Measurements from ENCODE around the gene ME1. TPM values are rescaled to one million over a fixed set of nuclear protein-coding genes. Genes with fewer than 3 reads are reported as not detected.

The ME1 gene
- polyA plus RNA-seq, 2 of the 4 experiments (the other 2 are of a cell fraction), result 59.1 to 60.6 TPM

DNA sequence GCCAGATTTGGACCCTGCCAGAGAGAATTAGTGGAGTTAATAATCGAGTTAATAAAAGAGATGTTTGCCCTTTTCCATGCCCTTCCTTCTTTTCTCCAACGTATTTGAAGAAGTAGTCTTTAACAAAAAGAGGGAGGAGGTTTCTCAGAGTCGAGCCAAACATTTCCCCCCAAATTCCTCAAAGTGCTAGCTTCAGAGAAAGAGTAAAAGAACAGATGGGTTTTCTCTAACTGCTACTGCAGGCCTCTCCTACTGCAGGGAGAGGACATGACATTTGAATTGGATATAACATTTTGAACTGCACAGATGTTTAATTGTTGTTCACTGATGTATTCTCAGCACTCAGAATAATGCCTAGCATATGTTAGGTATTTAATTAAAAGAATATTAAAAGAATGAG lies 212.2 kb downstream of the ME1 start:
- FAIRE-seq (no peak), ATAC-seq (no peak), DNase-seq (ENCODE audit: low read depth in 1 of 2, low spot score in 1 of 2) (no peak)
- Histone ChIP-seq H3K27ac (no peak overlapping the region), H3K4me2 (no peak overlapping the region), H3K4me1 (no peaks in the 10 kb centered on the region), H3K9me3 (no peaks in the 10 kb centered on the region), H3K4me3 (no peak overlapping the region)
- 85% methylated on average over 3 of the region's 3 CpGs for WGBS (ENCODE audit: missing lambda C conversion rate)
- POLR2A ChIA-PET, result no interaction called here
- CTCF ChIA-PET, result interaction anchor here (1.4 to 6.1 kb wide), 3 partner anchors 152 to 294 kb away, joined by 3 to 92 read pairs (median 16); partner anchors contain the start of genes DOP1A, PRSS35 and UBE3D
- no peak for TF ChIP-seq ZNF302 (CRISPR knock-in tag; IDR thresholded peaks at IDR 0.05)
- no peak for TF ChIP-seq MAZ (IDR thresholded peaks at IDR 0.05; ENCODE audit: borderline replicate concordance, low read depth, low read length)
- no peak for TF ChIP-seq NR3C1 (IDR thresholded peaks at IDR 0.05)
- no peak for TF ChIP-seq FOSL2 (IDR thresholded peaks at IDR 0.05)
- no peak for TF ChIP-seq FOSL2 (CRISPR knock-in tag; IDR thresholded peaks at IDR 0.05)
- TF ChIP-seq TP53 (CRISPR knock-in tag; IDR thresholded peaks at IDR 0.05), result no peak
- no peak for TF ChIP-seq ZC3H11A (IDR thresholded peaks at IDR 0.05)
- no peak for TF ChIP-seq HOXB5 (CRISPR knock-in tag; IDR thresholded peaks at IDR 0.05)
- no peak for TF ChIP-seq HEYL (CRISPR knock-in tag; IDR thresholded peaks at IDR 0.05)
- TF ChIP-seq CHD4 (IDR thresholded peaks at IDR 0.05; ENCODE audit: borderline replicate concordance), result no peak
- TF ChIP-seq ESRRA (IDR thresholded peaks at IDR 0.05; ENCODE audit: borderline replicate concordance, low read length), result no peak
- no peak for TF ChIP-seq MYC (IDR thresholded peaks at IDR 0.05; ENCODE audit: borderline replicate concordance, low read length)
- no peak for TF ChIP-seq FOXS1 (CRISPR knock-in tag; IDR thresholded peaks at IDR 0.05)
- no peak for TF ChIP-seq CEBPB (IDR thresholded peaks at IDR 0.05)
- TF ChIP-seq, protein P1, sequence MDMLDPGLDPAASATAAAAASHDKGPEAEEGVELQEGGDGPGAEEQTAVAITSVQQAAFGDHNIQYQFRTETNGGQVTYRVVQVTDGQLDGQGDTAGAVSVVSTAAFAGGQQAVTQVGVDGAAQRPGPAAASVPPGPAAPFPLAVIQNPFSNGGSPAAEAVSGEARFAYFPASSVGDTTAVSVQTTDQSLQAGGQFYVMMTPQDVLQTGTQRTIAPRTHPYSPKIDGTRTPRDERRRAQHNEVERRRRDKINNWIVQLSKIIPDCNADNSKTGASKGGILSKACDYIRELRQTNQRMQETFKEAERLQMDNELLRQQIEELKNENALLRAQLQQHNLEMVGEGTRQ (IDR thresholded peaks at IDR 0.05), result no peak
- no peak for TF ChIP-seq POLR2AphosphoS2 (conservative IDR thresholded peaks at IDR 0.05; ENCODE audit: low read length)
- TF ChIP-seq HOXA7 (CRISPR knock-in tag; IDR thresholded peaks at IDR 0.05), result no peak
- TF ChIP-seq CHD2 (IDR thresholded peaks at IDR 0.05; ENCODE audit: low read length, partially characterized antibody), result no peak
- TF ChIP-seq RFX5 (IDR thresholded peaks at IDR 0.05), result no peak
- TF ChIP-seq CBX2 (IDR thresholded peaks at IDR 0.05; ENCODE audit: borderline replicate concordance, low read depth), result no peak
- TF ChIP-seq RCOR1 (IDR thresholded peaks at IDR 0.05; ENCODE audit: low read depth, low read length), result no peak

DNA sequence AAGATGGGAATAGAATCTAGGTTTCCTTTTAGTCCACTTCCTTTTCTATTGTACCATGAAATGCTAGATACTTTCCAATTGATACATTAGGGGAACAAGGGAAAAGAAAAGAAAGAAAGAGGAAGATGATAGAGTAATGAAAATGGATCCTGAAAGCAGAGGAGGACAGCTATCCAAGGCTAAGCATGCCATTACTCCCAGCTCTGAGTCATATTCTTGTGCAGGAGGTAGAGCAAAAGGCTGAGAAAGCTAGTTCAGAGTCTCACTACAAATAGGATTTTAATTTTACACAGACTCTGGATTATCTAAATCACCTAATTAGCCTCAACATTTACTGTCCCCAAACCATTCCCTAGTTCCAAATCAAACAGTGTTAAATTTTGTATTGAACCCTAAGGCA lies 214.0 kb downstream of the ME1 start:
- no peak for ATAC-seq
- no peak overlapping the region for H3K4me2 ChIP-seq
- no peak for TF ChIP-seq ESRRA (IDR thresholded peaks at IDR 0.05; ENCODE audit: borderline replicate concordance, low read length)
- TF ChIP-seq RNF2 (IDR thresholded peaks at IDR 0.05; ENCODE audit: borderline replicate concordance, low read depth), result no peak
- TF ChIP-seq CBX2 (IDR thresholded peaks at IDR 0.05; ENCODE audit: borderline replicate concordance, low read depth), result no peak
- no peak for TF ChIP-seq HOXB5 (CRISPR knock-in tag; IDR thresholded peaks at IDR 0.05)
- no peak for TF ChIP-seq ZSCAN20 (CRISPR knock-in tag; IDR thresholded peaks at IDR 0.05)
- no peak for TF ChIP-seq NPAS2 (CRISPR knock-in tag; IDR thresholded peaks at IDR 0.05; ENCODE audit: borderline replicate concordance)
- no peak for TF ChIP-seq MAZ (IDR thresholded peaks at IDR 0.05; ENCODE audit: borderline replicate concordance, low read depth, low read length)
- TF ChIP-seq SMC3 (IDR thresholded peaks at IDR 0.05), result no peak
- TF ChIP-seq TFCP2L1 (CRISPR knock-in tag; IDR thresholded peaks at IDR 0.05), result no peak
- TF ChIP-seq, protein P2, sequence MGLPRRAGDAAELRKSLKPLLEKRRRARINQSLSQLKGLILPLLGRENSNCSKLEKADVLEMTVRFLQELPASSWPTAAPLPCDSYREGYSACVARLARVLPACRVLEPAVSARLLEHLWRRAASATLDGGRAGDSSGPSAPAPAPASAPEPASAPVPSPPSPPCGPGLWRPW (IDR thresholded peaks at IDR 0.05), result no peak
- no peak for TF ChIP-seq EHF (CRISPR knock-in tag; IDR thresholded peaks at IDR 0.05)
- no peak for TF ChIP-seq GATA3 (IDR thresholded peaks at IDR 0.05; ENCODE audit: borderline replicate concordance)
- no peak for TF ChIP-seq HOXB13 (CRISPR knock-in tag; IDR thresholded peaks at IDR 0.05; ENCODE audit: low read depth)
- TF ChIP-seq HEYL (CRISPR knock-in tag; IDR thresholded peaks at IDR 0.05), result no peak
- no peak for DNase-seq (ENCODE audit: low read depth in 1 of 2, low spot score in 1 of 2)
- POLR2A ChIA-PET, result no interaction called here
- no peak for FAIRE-seq
- no peaks in the 10 kb centered on the region for H3K4me1 ChIP-seq
- no peak overlapping the region for H3K27ac ChIP-seq
- H3K4me3 ChIP-seq, result no peak overlapping the region
- CTCF ChIA-PET, result interaction anchor here (1.0 to 4.0 kb wide), 4 partner anchors 150 to 297 kb away, joined by 3 to 38 read pairs (median 22); partner anchors contain the start of genes DOP1A, PRSS35 and UBE3D
- H3K9me3 ChIP-seq, result no peaks in the 10 kb centered on the region
